ENCODE measurements around the gene DNPEP. TPM values are rescaled to one million over a fixed set of nuclear protein-coding genes. Genes with fewer than 3 reads are reported as not detected.

The DNPEP gene
- total RNA-seq, 1 experiment from 2014 or later, result 60.9 TPM

- Histone ChIP-seq H2AFZ (ENCODE audit: low read length) (no peak overlapping the region), H4K5ac (ENCODE audit: insufficient read length, low read depth, low read length) (no peak overlapping the region), H3K9me3 (ENCODE audit: control insufficient read depth, low read depth, low read length) (no peaks in the 10 kb centered on the region), H4K8ac (replicated peaks; ENCODE audit: insufficient read length, low read depth, low read length) (no peak overlapping the region), H4K20me1 (ENCODE audit: control insufficient read depth, insufficient read depth, insufficient read length) (no peaks in the 10 kb centered on the region), H3K4me2 (ENCODE audit: insufficient read depth, insufficient read length, low read length) (no peak overlapping the region), H3K79me1 (ENCODE audit: insufficient read depth, low read depth, low read length, poor library complexity, severe bottlenecking) (no peaks in the 10 kb centered on the region), H3K23me2 (ENCODE audit: insufficient read length, low read depth, low read length, poor library complexity, severe bottlenecking) (no peaks in the 10 kb centered on the region), H3K18ac (ENCODE audit: insufficient read length, low read depth, low read length) (no peak overlapping the region), H3K9ac (ENCODE audit: extremely low read depth, insufficient read length, low read length) (no peak overlapping the region), H2BK12ac (ENCODE audit: insufficient read length, low read depth, low read length) (no peak overlapping the region), H3K4me1 (ENCODE audit: insufficient read depth, low read length) (no peaks in the 10 kb centered on the region), H2BK20ac (ENCODE audit: low read depth, low read length, poor library complexity, severe bottlenecking) (no peak overlapping the region), H3K79me2 (ENCODE audit: insufficient read depth, low read length) (no peaks in the 10 kb centered on the region), H2AK5ac (ENCODE audit: insufficient read length, low read length) (no peak overlapping the region), H3K56ac (ENCODE audit: insufficient read length, low read depth, low read length) (no peak overlapping the region), H2BK5ac (ENCODE audit: insufficient read length, low read length) (no peak overlapping the region), H2BK120ac (ENCODE audit: low read depth, low read length, poor library complexity, severe bottlenecking) (no peak overlapping the region), H3K27ac (ENCODE audit: insufficient read length, low read depth, low read length) (no peak overlapping the region), H2BK15ac (ENCODE audit: low read depth, low read length) (no peak overlapping the region), H3K4ac (ENCODE audit: low read depth, low read length) (no peak overlapping the region), H4K91ac (ENCODE audit: insufficient read length, low read depth, low read length) (no peak overlapping the region), H3K27me3 (ENCODE audit: insufficient read depth, low read length) (no peaks in the 10 kb centered on the region; the same call in 1 of the 2 replicates), H3K14ac (ENCODE audit: insufficient read depth, low read length) (no peak overlapping the region; the same call in 1 of the 2 replicates), H3K23ac (ENCODE audit: insufficient read length, low read depth, low read length) (no peak overlapping the region), H3T11ph (ENCODE audit: low read length) (no peak overlapping the region)
- WGBS (ENCODE audit: extremely low coverage, insufficient read length, low lambda C conversion rate), result no CpG with 5 or more reads among the region's 8 CpGs
- Mint-ChIP-seq H3K4me1 (peaks cover 2 to 7% of the 10 kb centered on the region in 2 experiments; a peak in 3 of 4 replicates), H3K4me3 (no peak overlapping the region), H3K27ac (peak overlapping the region in 1 of 3 experiments; percentile 91; a peak in 2 of 7 replicates), H3K27me3 (ENCODE audit: low read depth) (peaks cover 23% of the 10 kb centered on the region), H3K36me3 (ENCODE audit: insufficient read depth in 1 of 3, low read depth in 3 of 3) (no peaks in the 10 kb centered on the region; a peak in 1 of 7 replicates), H3K9me3 (no peaks in the 10 kb centered on the region; a peak in 1 of 5 replicates)
- peak; percentile 10 for DNase-seq
- no peak for TF ChIP-seq CTCF (conservative IDR thresholded peaks at IDR 0.05)
These were observed 37.7 kb upstream of the DNPEP start for GRCh38 chr2:219425238-219426067.
